ENCODE data around the gene RNH1.

Gene RNH1

GRCh38 chr11:532527-532985 lies 25.5 kb upstream of the RNH1 start:
- no peak for FAIRE-seq
- DNase-seq (ENCODE audit: insufficient read length, low spot score): no peak
- TF ChIP-seq POLR2AphosphoS5 (IDR thresholded peaks at IDR 0.05; ENCODE audit: low read depth, low read length): no peak

- DNase-seq (ENCODE audit: insufficient read length, low spot score) (no peak), FAIRE-seq (no peak)
- TF ChIP-seq POLR2AphosphoS5 (IDR thresholded peaks at IDR 0.05; ENCODE audit: low read depth, low read length) (no peak), TAF1 (IDR thresholded peaks at IDR 0.05; ENCODE audit: low read depth, low read length) (no peak), POLR2A (IDR thresholded peaks at IDR 0.05; ENCODE audit: low read depth, low read length) (no peak), PAX5 (IDR thresholded peaks at IDR 0.05; ENCODE audit: insufficient read depth, low read length, severe bottlenecking) (no peak), POU2F2 (IDR thresholded peaks at IDR 0.05; ENCODE audit: low read depth, low read length) (no peak), SPI1 (IDR thresholded peaks at IDR 0.05; ENCODE audit: low read depth, low read length) (no peak)
These were observed 25.0 kb upstream of the RNH1 start for GRCh38 chr11:531919-532526.

- no peak for DNase-seq (ENCODE audit: insufficient read length, low spot score)
- FAIRE-seq: no peak
- TF ChIP-seq POLR2A (IDR thresholded peaks at IDR 0.05; ENCODE audit: low read depth, low read length): no peak
- no peak for TF ChIP-seq POU2F2 (IDR thresholded peaks at IDR 0.05; ENCODE audit: low read depth, low read length)
These were observed 24.2 kb upstream of the RNH1 start for GRCh38 chr11:530960-531831.

- TF ChIP-seq POLR2A (IDR thresholded peaks at IDR 0.05; ENCODE audit: low read depth, low read length): no peak
- no peak for TF ChIP-seq POLR2AphosphoS5 (IDR thresholded peaks at IDR 0.05; ENCODE audit: low read depth, low read length)
- no peak for TF ChIP-seq TAF1 (IDR thresholded peaks at IDR 0.05; ENCODE audit: low read depth, low read length)
- no peak for TF ChIP-seq SPI1 (IDR thresholded peaks at IDR 0.05; ENCODE audit: low read depth, low read length)
- FAIRE-seq: no peak
- DNase-seq (ENCODE audit: insufficient read length, low spot score): no peak
These were observed 22.8 kb upstream of the RNH1 start for GRCh38 chr11:529728-530411.

- FAIRE-seq: no peak
- DNase-seq (ENCODE audit: insufficient read length, low spot score): no peak
- TF ChIP-seq POLR2A (IDR thresholded peaks at IDR 0.05; ENCODE audit: low read depth, low read length): no peak
- TF ChIP-seq TAF1 (IDR thresholded peaks at IDR 0.05; ENCODE audit: low read depth, low read length): no peak
- TF ChIP-seq SPI1 (IDR thresholded peaks at IDR 0.05; ENCODE audit: low read depth, low read length): no peak
- TF ChIP-seq PAX5 (IDR thresholded peaks at IDR 0.05; ENCODE audit: insufficient read depth, low read length, severe bottlenecking): no peak
- TF ChIP-seq POLR2AphosphoS5 (IDR thresholded peaks at IDR 0.05; ENCODE audit: low read depth, low read length): no peak
- no peak for TF ChIP-seq POU2F2 (IDR thresholded peaks at IDR 0.05; ENCODE audit: low read depth, low read length)
These were observed 22.0 kb upstream of the RNH1 start for GRCh38 chr11:528815-529727.

GRCh38 chr11:528166-528814 lies 21.2 kb upstream of the RNH1 start:
- DNase-seq (ENCODE audit: insufficient read length, low spot score) (no peak), FAIRE-seq (no peak)
- no peak for TF ChIP-seq PAX5 (IDR thresholded peaks at IDR 0.05; ENCODE audit: insufficient read depth, low read length, severe bottlenecking)
- TF ChIP-seq POU2F2 (IDR thresholded peaks at IDR 0.05; ENCODE audit: low read depth, low read length): no peak
- no peak for TF ChIP-seq POLR2A (IDR thresholded peaks at IDR 0.05; ENCODE audit: low read depth, low read length)
- TF ChIP-seq TAF1 (IDR thresholded peaks at IDR 0.05; ENCODE audit: low read depth, low read length): no peak
- TF ChIP-seq POLR2AphosphoS5 (IDR thresholded peaks at IDR 0.05; ENCODE audit: low read depth, low read length): no peak
- TF ChIP-seq SPI1 (IDR thresholded peaks at IDR 0.05; ENCODE audit: low read depth, low read length): no peak

- no peak for FAIRE-seq
- TF ChIP-seq POLR2AphosphoS5 (IDR thresholded peaks at IDR 0.05; ENCODE audit: low read depth, low read length): no peak
- no peak for TF ChIP-seq TAF1 (IDR thresholded peaks at IDR 0.05; ENCODE audit: low read depth, low read length)
- TF ChIP-seq PAX5 (IDR thresholded peaks at IDR 0.05; ENCODE audit: insufficient read depth, low read length, severe bottlenecking): no peak
- TF ChIP-seq POU2F2 (IDR thresholded peaks at IDR 0.05; ENCODE audit: low read depth, low read length): no peak
- TF ChIP-seq SPI1 (IDR thresholded peaks at IDR 0.05; ENCODE audit: low read depth, low read length): no peak
- TF ChIP-seq POLR2A (IDR thresholded peaks at IDR 0.05; ENCODE audit: low read depth, low read length): no peak
These were observed 19.1 kb upstream of the RNH1 start for GRCh38 chr11:526192-526591.

GRCh38 chr11:521177-521688 lies 14.2 kb upstream of the RNH1 start:
- FAIRE-seq (no peak), DNase-seq (ENCODE audit: insufficient read length, low spot score) (no peak)
- TF ChIP-seq POU2F2 (IDR thresholded peaks at IDR 0.05; ENCODE audit: low read depth, low read length) (no peak), POLR2AphosphoS5 (IDR thresholded peaks at IDR 0.05; ENCODE audit: low read depth, low read length) (no peak), POLR2A (IDR thresholded peaks at IDR 0.05; ENCODE audit: low read depth, low read length) (no peak), SPI1 (IDR thresholded peaks at IDR 0.05; ENCODE audit: low read depth, low read length) (no peak), TAF1 (IDR thresholded peaks at IDR 0.05; ENCODE audit: low read depth, low read length) (no peak), PAX5 (IDR thresholded peaks at IDR 0.05; ENCODE audit: insufficient read depth, low read length, severe bottlenecking) (no peak)

More at GRCh38 chr11:526192-526591, 19.1 kb upstream of the RNH1 start:
- no peak for DNase-seq (ENCODE audit: insufficient read length, low spot score)
